ACC112 (cell line): ENCODE data around the gene TRIO.

Source experiments
- H2AFZ ChIP-seq: fragments of 200-600 bp; sonication (generic); one replicate; pipeline ENCODE4 v1.6.0; 2017; ENCODE audit warnings: antibody characterized with exemption, low read length; ENCODE audit not compliant: unreplicated experiment
- H3K27ac ChIP-seq: fragments of 200-600 bp; sonication (generic); 2 replicates; pipeline ENCODE4 v1.5.1; 2014; ENCODE audit warnings: low read depth, mild to moderate bottlenecking, antibody characterized with exemption, low read length, moderate library complexity
- H3K27me3 ChIP-seq: fragments of 200-600 bp; sonication (generic); 2 replicates; pipeline ENCODE4 v1.6.1; 2014; ENCODE audit warnings: mild to moderate bottlenecking, antibody characterized with exemption, low read length, moderate library complexity, mixed read lengths; ENCODE audit not compliant: insufficient read depth
- H3K36me3 ChIP-seq: fragments of 200-600 bp; sonication (generic); 2 replicates; pipeline ENCODE4 v1.6.1; 2016; ENCODE audit warnings: mild to moderate bottlenecking, antibody characterized with exemption, low read length, moderate library complexity, mixed read lengths; ENCODE audit not compliant: insufficient read depth
- H3K4me1 ChIP-seq: fragments of 200-600 bp; sonication (generic); one replicate; pipeline ENCODE4 v1.6.1; 2016; ENCODE audit warnings: low read length, mixed read lengths; ENCODE audit not compliant: insufficient read depth, unreplicated experiment, control insufficient read depth
- H3K4me3 ChIP-seq: fragments of 200-600 bp; sonication (generic); 2 replicates; pipeline ENCODE4 v1.5.1; 2014; ENCODE audit warnings: mild to moderate bottlenecking, low read depth, low read length
- H3K79me2 ChIP-seq: fragments of 200-600 bp; sonication (generic); one replicate; pipeline ENCODE4 v1.6.0; 2016; ENCODE audit warnings: low read length; ENCODE audit not compliant: control insufficient read depth, unreplicated experiment, insufficient read depth

TRIO gene

DNA sequence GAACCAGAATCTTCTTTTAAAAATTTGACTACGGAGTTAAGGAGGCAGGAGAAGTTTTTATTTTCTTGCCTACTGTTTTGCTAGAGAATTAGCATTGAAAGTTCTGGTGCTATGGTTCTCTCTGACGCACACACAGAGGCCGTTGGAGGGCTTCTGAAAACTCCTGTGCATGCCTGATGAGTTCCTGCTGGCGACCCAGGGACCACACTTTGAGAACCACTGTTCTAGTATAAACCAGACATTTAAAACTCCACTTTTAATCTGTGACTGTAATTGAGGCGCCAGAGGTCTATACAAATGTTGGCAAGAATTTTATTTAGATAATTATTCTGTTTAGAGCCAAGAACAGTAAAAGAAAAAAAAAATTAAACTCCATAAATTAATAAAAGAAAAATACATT lies 338.9 kb downstream of the TRIO start:
- Histone ChIP-seq H3K4me3 (no peak overlapping the region), H3K27me3 (no peaks in the 10 kb centered on the region), H3K4me1 (peaks cover 7% of the 10 kb centered on the region), H2AFZ (no peak overlapping the region), H3K36me3 (peaks cover 54% of the 10 kb centered on the region), H3K79me2 (peaks cover 17% of the 10 kb centered on the region), H3K27ac (no peak overlapping the region)

DNA sequence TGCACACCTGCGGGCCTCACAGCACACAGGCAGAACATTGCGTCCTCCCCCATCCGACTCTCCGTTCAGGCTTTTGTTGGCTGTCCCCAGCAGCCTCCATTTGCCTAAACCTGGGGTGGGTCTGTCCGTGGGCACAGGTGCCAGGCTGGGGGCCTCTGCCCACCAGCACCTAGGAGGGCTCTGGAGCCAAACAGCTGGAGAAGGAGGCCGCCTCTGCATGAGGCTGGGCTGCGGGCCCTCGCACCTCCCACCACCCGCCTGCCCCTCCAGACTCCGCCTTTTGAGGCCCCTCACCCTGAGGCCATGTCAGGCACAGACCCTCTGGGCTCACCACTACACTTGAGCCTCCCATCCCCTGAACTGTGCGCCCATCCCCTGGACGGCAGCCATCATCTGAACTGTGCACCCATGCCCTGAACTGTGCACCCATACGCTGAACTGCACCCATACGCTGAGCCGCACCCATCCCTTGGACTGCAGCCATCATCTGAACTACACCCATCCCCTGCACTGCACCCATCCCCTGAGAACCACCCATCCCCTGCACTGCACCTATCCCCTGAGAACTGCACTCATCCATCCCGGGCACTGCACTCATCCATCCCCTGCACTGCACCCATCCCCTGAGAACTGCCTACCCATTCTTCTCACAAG lies 340.5 kb downstream of the TRIO start:
- peaks cover 47% of the 10 kb centered on the region for H3K36me3 ChIP-seq
- no peaks in the 10 kb centered on the region for H3K4me1 ChIP-seq
- H3K4me3 ChIP-seq = no peak overlapping the region
- no peaks in the 10 kb centered on the region for H3K27me3 ChIP-seq
- no peak overlapping the region for H3K27ac ChIP-seq
- H2AFZ ChIP-seq = no peak overlapping the region
- H3K79me2 ChIP-seq = peaks cover 16% of the 10 kb centered on the region

DNA sequence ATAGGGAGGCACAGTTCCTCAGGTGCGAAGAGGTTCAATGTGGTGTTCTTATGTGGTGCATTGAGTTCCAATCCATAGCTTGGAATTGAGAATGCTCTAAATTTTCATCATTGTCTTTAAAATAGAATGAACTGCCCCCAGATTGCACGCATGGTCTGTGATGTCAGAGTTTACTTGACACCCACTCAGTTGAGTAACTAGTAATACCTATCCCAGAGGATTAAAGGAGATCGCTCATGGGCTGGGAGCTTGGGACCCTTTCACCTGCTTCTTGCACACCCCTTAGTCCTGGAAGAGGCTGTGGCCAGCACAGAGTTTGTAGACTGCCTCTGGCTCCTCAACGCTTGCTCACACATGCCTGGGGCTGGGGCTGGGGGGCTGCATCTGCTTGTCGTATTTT lies 343.3 kb downstream of the TRIO start:
- Histone ChIP-seq H3K36me3 (peaks cover 57% of the 10 kb centered on the region), H3K27ac (no peak overlapping the region), H3K27me3 (no peaks in the 10 kb centered on the region)

DNA sequence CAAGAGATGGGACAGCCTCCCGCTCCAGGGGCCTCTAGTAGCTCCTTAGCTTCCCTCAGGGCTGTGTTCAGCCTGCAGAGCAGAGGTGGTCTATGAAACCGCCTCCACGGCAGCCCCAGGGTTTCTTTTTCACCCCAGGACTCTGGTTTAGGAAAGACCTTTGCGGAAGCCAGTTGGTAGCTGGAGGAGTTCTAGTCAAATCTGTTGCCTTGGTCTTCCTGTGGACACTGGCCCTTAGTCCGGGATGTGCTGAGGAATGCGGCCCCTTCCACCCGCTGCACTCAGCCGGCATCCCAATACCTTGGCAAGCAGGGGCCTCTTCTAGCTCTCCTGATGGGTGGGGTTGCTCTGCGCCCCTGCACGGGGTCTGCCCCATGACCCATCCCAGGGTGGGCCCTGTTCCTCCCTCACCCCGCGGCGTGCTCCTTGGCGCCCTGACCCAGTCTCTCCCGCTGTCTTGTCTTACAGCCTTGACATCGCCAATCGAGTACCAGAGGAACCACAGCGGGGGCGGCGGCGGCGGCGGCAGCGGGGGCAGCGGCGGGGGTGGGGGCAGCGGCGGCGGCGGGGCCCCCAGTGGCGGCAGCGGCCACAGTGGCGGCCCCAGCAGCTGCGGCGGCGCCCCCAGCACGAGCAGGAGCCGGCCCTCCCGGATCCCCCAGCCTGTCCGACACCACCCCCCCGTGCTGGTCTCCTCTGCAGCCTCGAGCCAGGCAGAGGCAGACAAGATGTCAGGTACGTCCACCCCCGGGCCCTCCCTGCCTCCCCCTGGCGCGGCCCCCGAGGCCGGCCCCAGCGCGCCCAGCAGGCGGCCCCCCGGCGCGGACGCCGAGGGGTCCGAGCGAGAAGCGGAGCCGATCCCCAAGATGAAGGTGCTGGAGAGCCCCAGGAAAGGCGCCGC lies 344.1 kb downstream of the TRIO start:
- no peak overlapping the region for H3K4me3 ChIP-seq
- H3K27me3 ChIP-seq = no peaks in the 10 kb centered on the region
- no peak overlapping the region for H3K27ac ChIP-seq
- H2AFZ ChIP-seq = no peak overlapping the region
- H3K4me1 ChIP-seq = peaks cover 18% of the 10 kb centered on the region
- peaks cover 65% of the 10 kb centered on the region for H3K36me3 ChIP-seq
- H3K79me2 ChIP-seq = peaks cover 31% of the 10 kb centered on the region

More for the DNA sequence above, 343.3 kb downstream of the TRIO start:
- Histone ChIP-seq H2AFZ (no peak overlapping the region), H3K79me2 (peaks cover 25% of the 10 kb centered on the region), H3K4me3 (no peak overlapping the region), H3K4me1 (peaks cover 13% of the 10 kb centered on the region)

DNA sequence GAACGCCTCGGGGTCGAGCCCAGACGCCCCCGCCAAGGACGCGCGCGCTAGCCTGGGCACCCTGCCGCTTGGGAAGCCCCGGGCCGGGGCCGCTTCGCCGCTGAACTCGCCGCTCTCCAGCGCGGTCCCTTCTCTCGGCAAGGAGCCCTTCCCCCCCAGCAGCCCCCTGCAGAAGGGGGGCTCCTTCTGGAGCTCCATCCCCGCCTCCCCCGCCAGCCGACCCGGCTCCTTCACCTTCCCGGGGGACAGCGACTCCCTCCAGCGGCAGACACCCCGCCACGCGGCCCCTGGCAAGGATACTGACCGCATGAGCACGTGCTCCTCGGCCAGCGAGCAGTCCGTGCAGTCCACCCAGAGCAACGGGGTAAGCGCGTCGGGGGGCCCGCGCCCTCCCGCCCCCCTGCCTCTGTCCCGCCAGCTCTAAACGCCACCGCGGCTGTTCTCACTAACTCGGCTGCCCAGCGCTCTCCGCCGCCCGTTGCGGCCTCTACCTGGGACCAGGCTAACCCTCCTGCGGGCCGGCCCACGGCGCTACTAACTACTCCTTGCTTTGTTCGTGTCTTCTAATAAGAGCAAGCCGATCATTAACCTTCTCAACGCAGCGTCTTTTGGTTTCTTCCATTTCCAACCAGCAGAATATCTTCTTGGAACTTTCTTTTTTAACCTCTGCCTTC lies 344.9 kb downstream of the TRIO start:
- H2AFZ ChIP-seq = no peak overlapping the region
- peaks cover 18% of the 10 kb centered on the region for H3K4me1 ChIP-seq
- H3K27ac ChIP-seq = no peak overlapping the region
- peaks cover 66% of the 10 kb centered on the region for H3K36me3 ChIP-seq
- H3K4me3 ChIP-seq = no peak overlapping the region
- peaks cover 33% of the 10 kb centered on the region for H3K79me2 ChIP-seq
- no peaks in the 10 kb centered on the region for H3K27me3 ChIP-seq

DNA sequence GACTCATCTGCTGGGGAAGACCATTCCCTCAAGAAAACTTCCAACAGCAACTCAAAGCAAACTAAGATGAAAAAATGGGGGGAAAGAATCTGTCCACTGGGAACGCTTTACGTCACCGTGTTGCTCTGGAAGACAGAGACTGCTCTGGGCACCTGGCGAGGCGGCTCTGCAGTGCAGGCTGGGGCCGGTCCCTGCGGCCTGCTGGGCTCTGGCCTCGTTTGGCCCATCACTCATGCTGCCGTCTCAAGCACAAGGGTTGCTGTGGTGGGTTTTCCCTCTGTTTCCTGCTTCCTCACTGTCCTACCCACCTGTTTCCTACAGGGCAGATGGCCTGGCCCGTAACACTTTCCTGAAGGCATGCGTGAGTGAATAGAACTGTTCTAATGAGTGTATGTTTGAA lies 345.6 kb downstream of the TRIO start:
- no peaks in the 10 kb centered on the region for H3K27me3 ChIP-seq
- peaks cover 18% of the 10 kb centered on the region for H3K4me1 ChIP-seq
- no peak overlapping the region for H3K4me3 ChIP-seq
- H3K36me3 ChIP-seq = peaks cover 66% of the 10 kb centered on the region
- H3K79me2 ChIP-seq = peaks cover 34% of the 10 kb centered on the region
- no peak overlapping the region for H3K27ac ChIP-seq
- no peak overlapping the region for H2AFZ ChIP-seq

DNA sequence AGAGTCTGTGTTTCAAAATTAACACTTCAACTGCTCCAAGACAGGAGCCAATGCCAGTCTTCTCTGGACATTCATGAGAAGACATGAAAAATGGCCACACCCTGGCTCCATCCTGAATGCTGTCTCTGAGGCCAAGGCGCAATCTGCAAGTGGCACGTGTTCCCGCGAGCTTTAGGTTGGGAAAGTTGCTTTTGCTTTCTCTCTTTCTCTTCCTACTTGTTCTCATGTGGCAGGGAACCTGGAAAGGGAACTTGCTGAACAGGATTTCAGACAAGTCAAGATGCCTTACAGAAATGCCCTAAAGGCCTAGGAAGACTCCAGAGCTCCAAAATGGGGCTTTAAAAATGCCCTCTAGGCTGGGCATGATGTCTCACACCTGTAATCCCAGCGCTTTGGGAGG lies 346.5 kb downstream of the TRIO start:
- Histone ChIP-seq H3K27me3 (no peaks in the 10 kb centered on the region), H3K4me3 (no peak overlapping the region), H3K4me1 (peaks cover 18% of the 10 kb centered on the region), H3K27ac (no peak overlapping the region; the same call in 1 of the 2 replicates), H2AFZ (no peak overlapping the region), H3K36me3 (peaks cover 68% of the 10 kb centered on the region), H3K79me2 (peaks cover 35% of the 10 kb centered on the region)

DNA sequence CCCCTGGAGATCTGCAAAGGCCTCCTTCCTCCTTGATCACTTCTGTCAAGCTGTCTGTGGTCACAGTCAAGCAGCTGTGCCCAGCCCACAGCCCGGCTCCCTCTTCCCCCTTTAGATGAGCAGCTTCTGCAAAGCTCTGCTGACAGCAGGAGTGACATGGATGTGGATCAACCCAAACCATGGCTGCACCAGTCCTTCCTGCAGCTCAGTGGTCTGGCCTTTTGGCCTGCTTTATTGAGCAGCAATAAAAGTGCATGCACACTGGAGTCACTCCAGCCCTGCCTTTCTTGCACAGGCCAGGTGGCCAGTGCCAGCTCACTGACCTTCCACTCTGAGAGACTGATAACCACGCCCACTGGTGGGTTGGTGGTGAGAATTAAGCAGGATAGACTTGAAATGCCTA lies 347.2 kb downstream of the TRIO start:
- peaks cover 61% of the 10 kb centered on the region for H3K36me3 ChIP-seq
- H3K79me2 ChIP-seq = peaks cover 32% of the 10 kb centered on the region
- no peak overlapping the region for H3K4me3 ChIP-seq
- peak overlapping the region; percentile 74; the same call in 1 of the 2 replicates for H3K27ac ChIP-seq
- no peak overlapping the region for H2AFZ ChIP-seq
- H3K4me1 ChIP-seq = peaks cover 18% of the 10 kb centered on the region
- no peaks in the 10 kb centered on the region for H3K27me3 ChIP-seq

DNA sequence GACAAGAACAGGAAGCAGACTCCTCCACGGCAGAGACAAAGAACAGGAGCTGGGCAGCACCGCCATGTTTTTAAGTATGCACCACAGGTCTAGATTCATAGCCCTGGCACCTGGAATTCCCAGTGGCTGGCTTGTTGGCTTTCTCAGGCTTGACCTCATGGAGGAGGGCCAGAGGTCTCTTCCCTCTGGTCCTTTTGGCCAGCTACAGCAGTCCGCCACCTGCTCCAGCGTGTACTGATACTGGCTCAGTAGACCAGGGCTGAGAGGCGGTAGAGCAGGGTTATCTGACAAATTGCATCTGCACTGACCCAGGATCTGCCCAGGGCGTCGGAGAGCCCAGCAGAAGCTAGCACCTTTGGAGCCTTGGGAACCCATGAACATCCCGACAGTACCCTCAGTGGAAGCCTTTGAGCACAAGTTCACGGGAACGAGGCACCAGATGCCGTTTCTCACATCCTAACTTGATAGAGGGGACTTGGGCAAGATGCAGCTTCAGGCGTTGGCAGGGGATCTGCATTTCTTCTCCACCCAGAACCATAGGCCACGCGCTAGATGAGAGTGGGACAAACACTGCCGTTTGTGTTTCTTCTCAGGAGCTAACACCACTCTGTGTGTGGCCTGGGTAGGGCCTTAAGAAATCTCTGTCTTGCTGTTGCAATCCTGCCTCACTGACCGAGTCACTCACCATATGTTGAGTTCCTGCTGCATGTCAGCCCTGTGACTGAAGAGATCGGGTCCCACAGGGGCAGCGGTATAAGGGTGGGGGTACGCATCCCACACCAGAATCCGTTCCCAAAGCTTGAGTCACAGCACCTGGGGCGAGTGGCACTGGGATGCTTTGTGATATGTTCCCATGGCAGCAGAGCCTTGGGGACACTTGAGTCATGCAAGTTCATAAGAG lies 348.1 kb downstream of the TRIO start:
- Histone ChIP-seq H3K27me3 (no peaks in the 10 kb centered on the region), H3K79me2 (peaks cover 32% of the 10 kb centered on the region), H2AFZ (no peak overlapping the region), H3K27ac (peak overlapping the region; percentile 74), H3K36me3 (peaks cover 62% of the 10 kb centered on the region), H3K4me1 (peaks cover 18% of the 10 kb centered on the region), H3K4me3 (no peak overlapping the region)
